GM12865 (cell line): ENCODE data around the gene KRT40.

Source experiments
- DNase-seq: peaks from one replicate; pipeline ENCODE4 v3.0.0; 2010; ENCODE audit warnings: low read depth
- H3K4me3 ChIP-seq: 2 replicates; pipeline ENCODE4 v1.5.1; 2011; ENCODE audit warnings: mild to moderate bottlenecking, low read depth, low read length, control low read depth
- TF ChIP-seq, protein P1 (sequence below): IDR thresholded peaks from 2 replicates; pipeline ENCODE4 v1.5.1; 2011; ENCODE audit warnings: low read length, control low read depth, low read depth, inconsistent platforms; ENCODE audit not compliant: insufficient read depth; ENCODE audit errors: missing control alignments

Gene KRT40

GRCh38 chr17:40984226-40984625, at the start of gene KRT40:
Gene KRT40 (minus strand): TSS chr17:40984326. CDS start chr17:40984273, 53 bp downstream.
- TF ChIP-seq, protein P1, sequence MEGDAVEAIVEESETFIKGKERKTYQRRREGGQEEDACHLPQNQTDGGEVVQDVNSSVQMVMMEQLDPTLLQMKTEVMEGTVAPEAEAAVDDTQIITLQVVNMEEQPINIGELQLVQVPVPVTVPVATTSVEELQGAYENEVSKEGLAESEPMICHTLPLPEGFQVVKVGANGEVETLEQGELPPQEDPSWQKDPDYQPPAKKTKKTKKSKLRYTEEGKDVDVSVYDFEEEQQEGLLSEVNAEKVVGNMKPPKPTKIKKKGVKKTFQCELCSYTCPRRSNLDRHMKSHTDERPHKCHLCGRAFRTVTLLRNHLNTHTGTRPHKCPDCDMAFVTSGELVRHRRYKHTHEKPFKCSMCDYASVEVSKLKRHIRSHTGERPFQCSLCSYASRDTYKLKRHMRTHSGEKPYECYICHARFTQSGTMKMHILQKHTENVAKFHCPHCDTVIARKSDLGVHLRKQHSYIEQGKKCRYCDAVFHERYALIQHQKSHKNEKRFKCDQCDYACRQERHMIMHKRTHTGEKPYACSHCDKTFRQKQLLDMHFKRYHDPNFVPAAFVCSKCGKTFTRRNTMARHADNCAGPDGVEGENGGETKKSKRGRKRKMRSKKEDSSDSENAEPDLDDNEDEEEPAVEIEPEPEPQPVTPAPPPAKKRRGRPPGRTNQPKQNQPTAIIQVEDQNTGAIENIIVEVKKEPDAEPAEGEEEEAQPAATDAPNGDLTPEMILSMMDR = no peak
- DNase-seq = no peak
- H3K4me3 ChIP-seq = no peak within 1 kb of the TSS

- TF ChIP-seq, protein P1 = no peak
- no peak for DNase-seq
- no peak within 1 kb of the TSS for H3K4me3 ChIP-seq
Measured at GRCh38 chr17:41029633-41030245, 45.6 kb upstream of the KRT40 start, which contains the start of gene KRTAP1-4. Gene KRTAP1-4 (minus strand): TSS chr17:41030195. CDS start chr17:41030078, 117 bp downstream.

DNA sequence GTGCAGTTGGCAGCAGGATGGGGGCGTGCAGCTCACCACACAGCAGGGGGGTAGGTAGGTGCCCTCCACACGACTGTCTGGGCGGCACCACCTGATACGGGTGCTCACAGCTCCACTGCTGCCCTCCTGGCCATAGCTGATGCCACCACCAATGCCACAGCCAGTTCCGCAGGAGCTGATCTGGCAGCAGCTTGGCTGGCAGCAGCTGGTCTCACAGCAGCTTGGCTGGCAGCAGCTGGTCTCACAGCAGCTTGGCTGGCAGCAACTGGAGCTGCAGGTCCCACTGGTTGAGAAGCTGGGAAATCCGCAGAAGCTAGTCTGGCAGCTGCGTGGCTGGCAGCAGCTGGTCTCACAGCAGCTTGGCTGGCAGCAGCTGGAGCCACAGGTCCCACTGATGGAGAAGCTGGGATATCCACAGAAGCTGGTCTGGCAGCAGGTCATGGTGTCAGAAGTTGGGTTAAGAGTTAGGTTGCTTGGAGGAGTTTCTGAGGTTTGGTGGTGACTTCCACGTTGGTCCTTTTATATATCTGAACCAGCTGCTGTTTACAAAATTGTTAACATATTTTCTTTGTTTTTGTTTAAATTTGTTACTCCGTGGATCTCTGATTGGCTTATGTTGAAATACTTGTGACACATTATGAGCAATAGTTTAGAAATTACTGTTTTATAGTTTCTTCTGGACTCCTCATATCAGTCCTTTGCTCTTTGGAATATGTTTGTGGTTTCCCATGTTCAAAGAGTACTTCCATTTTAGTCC, 42.8 kb upstream of the KRT40 start, which contains the start of gene KRTAP1-5:
TSS of gene KRTAP1-5 (minus strand) at position 494 of the 757 bp plus-strand sequence. CDS start at position 441, 53 bp downstream.
- no peak within 1 kb of the TSS for H3K4me3 ChIP-seq
- DNase-seq = no peak
- TF ChIP-seq, protein P1 = no peak

DNA sequence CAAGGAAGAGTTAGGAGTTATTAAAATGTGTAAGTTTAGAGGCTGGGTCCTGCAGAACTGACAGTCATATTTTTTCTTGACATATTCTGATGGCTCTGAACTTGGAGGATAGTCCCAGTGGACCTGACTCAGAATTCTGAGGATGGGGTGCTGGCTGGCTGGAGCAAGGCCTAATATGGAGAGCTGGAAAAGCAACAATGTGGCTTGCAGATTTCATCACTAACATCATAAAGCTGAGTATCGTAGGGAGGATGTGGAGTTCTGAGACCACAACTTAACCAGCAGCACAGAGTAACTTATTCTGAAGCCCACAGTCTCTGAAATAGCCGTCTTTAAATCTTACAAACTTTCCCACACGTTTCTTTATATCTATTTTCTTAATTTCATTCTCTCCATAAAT, 40.6 kb upstream of the KRT40 start:
- DNase-seq = no peak
- no peak overlapping the region for H3K4me3 ChIP-seq
- TF ChIP-seq, protein P1 = no peak

DNA sequence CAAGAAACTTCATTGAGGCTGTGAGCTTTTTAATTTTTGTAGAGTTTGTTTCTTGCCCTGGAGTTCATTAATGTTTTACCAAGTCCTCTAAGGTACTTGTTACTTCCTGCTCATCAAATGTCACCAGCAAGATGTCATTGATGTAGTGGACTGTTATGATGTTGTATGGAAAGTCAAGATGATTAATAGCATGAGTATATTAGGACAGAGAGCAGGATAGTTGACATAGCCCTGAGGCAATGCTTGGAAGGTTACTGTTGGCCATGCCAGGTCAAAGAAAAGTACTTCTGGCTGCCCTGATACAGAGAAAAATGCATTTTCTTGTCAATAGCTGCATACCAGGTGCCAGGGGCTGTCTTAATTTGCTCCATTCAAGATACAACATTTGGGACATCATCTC, 36.2 kb upstream of the KRT40 start:
- DNase-seq = no peak
- TF ChIP-seq, protein P1 = no peak
- H3K4me3 ChIP-seq = no peak overlapping the region

GRCh38 chr17:41019415-41019814, 35.3 kb upstream of the KRT40 start:
- TF ChIP-seq, protein P1 = no peak
- no peak for DNase-seq
- H3K4me3 ChIP-seq = no peak overlapping the region
